Measurements from ENCODE around the gene SLC5A6.

- TF ChIP-seq CTCF (optimal IDR thresholded peaks at IDR 0.05 in 1 of 3, IDR thresholded peaks at IDR 0.05 in 1 of 3, conservative IDR thresholded peaks at IDR 0.05 in 1 of 3; ENCODE audit: extremely low read depth in 1 of 3, insufficient read depth in 2 of 3, low read length in 3 of 3), result no peak
- TF ChIP-seq EZH2 (IDR thresholded peaks at IDR 0.05; ENCODE audit: low read length), result no peak
Observed at GRCh38 chr2:27255660-27256059, 43.6 kb upstream of the SLC5A6 start.

Data from keratinocyte (primary cell).